PFSK-1 (cell line): ENCODE results near the gene BPGM.

Experiments
- REST ChIP-seq, 2 experiments: IDR thresholded peaks; 2 replicates each; pipeline versions ENCODE4 v1.6.1 to v1.8.0; 2011 to 2012; ENCODE audit warnings: low read depth in 2 of 2, low read length in 2 of 2, control low read depth in 1 of 2, inconsistent platforms in 1 of 2, mild to moderate bottlenecking in 1 of 2, moderate library complexity in 1 of 2; ENCODE audit not compliant: insufficient read depth in 1 of 2
- SIN3A ChIP-seq: IDR thresholded peaks from 2 replicates; pipeline ENCODE4 v1.6.1; 2012; ENCODE audit warnings: mild to moderate bottlenecking, low read length, moderate library complexity, borderline replicate concordance; ENCODE audit not compliant: insufficient read depth

- TF ChIP-seq REST (IDR thresholded peaks at IDR 0.05; ENCODE audit: insufficient read depth in 1 of 2, low read depth in 2 of 2, low read length in 2 of 2): no peak
- no peak for TF ChIP-seq SIN3A
These were observed 43.4 kb downstream of the BPGM start for GRCh38 chr7:134690016-134690415.
